ENCODE measurements around the gene AQP12B. TPM values are rescaled to one million over a fixed set of nuclear protein-coding genes. Genes with fewer than 3 reads are reported as not detected.

AQP12B gene
- total RNA-seq, 1 donor: not detected

- no peak for TF ChIP-seq CTCF (IDR thresholded peaks at IDR 0.05; ENCODE audit: insufficient read depth, low read length)
- DNase-seq (ENCODE audit: low read depth): no peak
- H3K4me3 ChIP-seq (ENCODE audit: low read depth, low read length): no peak overlapping the region
Measured at GRCh38 chr2:240642061-240642805, 40.5 kb downstream of the AQP12B start.

- peak; percentile 1 for DNase-seq (ENCODE audit: low read depth)
- TF ChIP-seq CTCF (IDR thresholded peaks at IDR 0.05; ENCODE audit: insufficient read depth, low read length): peak; percentile 32
- no peak overlapping the region for H3K4me3 ChIP-seq (ENCODE audit: low read depth, low read length)
Measured at GRCh38 chr2:240640939-240641338, 41.7 kb downstream of the AQP12B start.

- no peak overlapping the region for H3K4me3 ChIP-seq (ENCODE audit: low read depth, low read length)
- no peak for TF ChIP-seq CTCF (IDR thresholded peaks at IDR 0.05; ENCODE audit: insufficient read depth, low read length)
- no peak for DNase-seq (ENCODE audit: low read depth)
Measured at GRCh38 chr2:240639566-240639965, 43.1 kb downstream of the AQP12B start.

GRCh38 chr2:240638512-240639160 is 44.0 kb downstream of the AQP12B start:
- no peak for TF ChIP-seq CTCF (IDR thresholded peaks at IDR 0.05; ENCODE audit: insufficient read depth, low read length)
- no peak overlapping the region for H3K4me3 ChIP-seq (ENCODE audit: low read depth, low read length)
- peak; percentile 2 for DNase-seq (ENCODE audit: low read depth)

- no peak for TF ChIP-seq CTCF (IDR thresholded peaks at IDR 0.05; ENCODE audit: insufficient read depth, low read length)
- DNase-seq (ENCODE audit: low read depth): no peak
- no peak overlapping the region for H3K4me3 ChIP-seq (ENCODE audit: low read depth, low read length)
Measured at GRCh38 chr2:240637901-240638345, 44.8 kb downstream of the AQP12B start.

GRCh38 chr2:240637116-240637900 is 45.4 kb downstream of the AQP12B start:
- no peak for DNase-seq (ENCODE audit: low read depth)
- TF ChIP-seq CTCF (IDR thresholded peaks at IDR 0.05; ENCODE audit: insufficient read depth, low read length): no peak
- H3K4me3 ChIP-seq (ENCODE audit: low read depth, low read length): no peak overlapping the region
